GOT3 (cell line): Measurements from ENCODE around the gene TMEM92.
"Not testable (repeated sequence)": the region's sequence is repeated elsewhere in the genome, so short reads cannot be mapped to it uniquely, and the experiment has no call there.

Experiments
- DNase-seq: peaks from one replicate; lab custom pipeline; 2025; ENCODE audit warnings: mixed read lengths; lab: John Stamatoyannopoulos, UW

Gene TMEM92

GRCh38 chr17:50276588-50277356 lies 2.5 kb downstream of the TMEM92 start:
- no peak for DNase-seq

- DNase-seq, result no peak
Observed at GRCh38 chr17:50277357-50277754, 3.1 kb downstream of the TMEM92 start.

- no peak for DNase-seq
Observed at GRCh38 chr17:50278526-50279180, 4.4 kb downstream of the TMEM92 start.

GRCh38 chr17:50279181-50279526 lies 4.9 kb downstream of the TMEM92 start:
- DNase-seq, result no peak

- no peak for DNase-seq
Observed at GRCh38 chr17:50279639-50280038, 5.4 kb downstream of the TMEM92 start.

GRCh38 chr17:50280068-50280467 lies 5.8 kb downstream of the TMEM92 start:
- no peak for DNase-seq

GRCh38 chr17:50280801-50281441 lies 6.7 kb downstream of the TMEM92 start:
- no peak for DNase-seq

- no peak for DNase-seq
Observed at GRCh38 chr17:50281739-50282401, 7.6 kb downstream of the TMEM92 start.

GRCh38 chr17:50283246-50283645 lies 9.0 kb downstream of the TMEM92 start:
- no peak for DNase-seq

- DNase-seq, result no peak
Observed at GRCh38 chr17:50283714-50284113, 9.4 kb downstream of the TMEM92 start.

GRCh38 chr17:50285941-50286340 lies 11.7 kb downstream of the TMEM92 start:
- DNase-seq, result no peak

- not testable (repeated sequence) for DNase-seq
Observed at GRCh38 chr17:50287302-50287701, 13.0 kb downstream of the TMEM92 start.

- no peak for DNase-seq
Observed at GRCh38 chr17:50288306-50288705, 14.0 kb downstream of the TMEM92 start.

GRCh38 chr17:50289278-50289677 lies 15.0 kb downstream of the TMEM92 start:
- DNase-seq, result no peak

GRCh38 chr17:50289991-50290702 lies 15.9 kb downstream of the TMEM92 start:
- DNase-seq, result peak; percentile 70

GRCh38 chr17:50290933-50291332 lies 16.7 kb downstream of the TMEM92 start:
- DNase-seq, result no peak

- DNase-seq, result no peak
Observed at GRCh38 chr17:50292465-50292864, 18.2 kb downstream of the TMEM92 start.

- DNase-seq, result no peak
Observed at GRCh38 chr17:50295021-50295420, 20.8 kb downstream of the TMEM92 start.

GRCh38 chr17:50297407-50297865 lies 23.2 kb downstream of the TMEM92 start:
- peak; percentile 26 for DNase-seq

GRCh38 chr17:50298018-50298417 lies 23.8 kb downstream of the TMEM92 start:
- DNase-seq, result no peak

GRCh38 chr17:50299776-50300175 lies 25.5 kb downstream of the TMEM92 start:
- DNase-seq, result no peak

GRCh38 chr17:50300824-50301223 lies 26.6 kb downstream of the TMEM92 start:
- not testable (repeated sequence) for DNase-seq
